Activated naive CD4-positive, alpha-beta T cell (primary cell): ENCODE data around the gene C1QTNF7.

ENCODE experiments used
- DNase-seq, 4 experiments: peaks; one replicate each; lab custom pipeline; 2025; lab: John Stamatoyannopoulos, UW

C1QTNF7 gene

GRCh38 chr4:15457406-15458201 lies 29.8 kb downstream of the C1QTNF7 start:
- DNase-seq, result no peak

- no peak for DNase-seq
These were observed 30.8 kb downstream of the C1QTNF7 start for GRCh38 chr4:15458616-15459015.

DNA sequence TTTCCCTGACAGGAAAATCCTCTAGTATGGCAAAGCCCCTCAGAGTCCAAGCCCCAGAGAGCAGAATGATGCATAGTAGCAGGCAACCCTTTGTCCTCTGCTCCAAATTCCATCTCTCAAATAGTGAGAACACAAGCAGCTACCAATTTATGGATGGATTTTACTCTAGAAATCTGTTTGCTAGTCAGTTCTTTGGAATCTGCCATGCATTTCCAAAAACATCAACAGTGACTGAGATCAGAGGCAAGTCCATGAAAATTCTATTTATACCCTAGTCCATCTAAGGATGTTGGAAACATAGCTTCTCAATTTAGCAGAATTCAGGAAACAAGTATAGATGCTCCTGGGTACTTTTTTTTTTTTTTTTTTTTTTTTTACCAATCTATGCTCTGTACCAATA lies 31.9 kb downstream of the C1QTNF7 start:
- no peak for DNase-seq

DNA sequence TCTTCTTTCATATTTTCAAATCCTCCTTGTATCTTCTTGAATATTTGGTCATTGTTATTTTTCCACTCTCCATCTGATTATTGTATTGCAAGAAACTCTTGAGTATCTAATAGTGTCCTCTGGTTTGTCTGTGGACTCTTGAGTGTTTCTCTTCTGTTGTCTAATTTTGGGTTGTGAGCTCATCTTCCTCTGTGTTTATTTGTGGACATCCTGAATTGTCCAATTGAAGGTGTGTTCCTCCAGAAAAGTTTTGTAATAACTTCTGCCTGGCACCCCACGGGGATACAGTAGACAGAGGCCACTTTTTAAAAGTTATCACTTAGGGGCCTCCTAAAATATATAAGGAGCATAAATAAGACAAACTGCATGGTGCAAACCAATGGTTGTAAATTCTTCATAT lies 38.8 kb downstream of the C1QTNF7 start:
- DNase-seq, result no peak

GRCh38 chr4:15469402-15470127 lies 41.7 kb downstream of the C1QTNF7 start, which contains the start of gene CC2D2A:
Gene CC2D2A, plus strand, starts transcription at chr4:15469882. Its CDS starts 6,051 bp downstream, at chr4:15475933.
- DNase-seq, result no peak

GRCh38 chr4:15470128-15470475 lies 42.3 kb downstream of the C1QTNF7 start:
- no peak for DNase-seq

- DNase-seq, result no peak
These were observed 48.6 kb downstream of the C1QTNF7 start for GRCh38 chr4:15476396-15476795.

DNA sequence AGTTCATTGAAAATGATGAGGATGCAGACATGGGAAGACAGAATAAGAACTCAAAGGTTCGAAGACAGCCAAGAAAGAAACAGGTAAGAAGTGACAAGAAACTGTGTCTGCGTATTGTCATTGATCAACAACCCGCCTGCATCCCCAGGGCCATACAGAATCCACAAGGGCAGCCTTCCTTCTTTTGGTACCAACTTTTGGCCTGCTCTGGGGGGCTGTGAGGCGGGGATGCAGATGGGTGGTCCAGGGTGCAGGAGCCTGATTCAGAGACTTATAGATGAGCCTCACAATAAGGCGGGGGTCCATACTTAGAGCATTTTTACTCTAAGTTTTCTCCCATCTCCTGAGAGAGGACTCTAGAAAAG lies 50.9 kb downstream of the C1QTNF7 start:
- DNase-seq, result no peak

DNA sequence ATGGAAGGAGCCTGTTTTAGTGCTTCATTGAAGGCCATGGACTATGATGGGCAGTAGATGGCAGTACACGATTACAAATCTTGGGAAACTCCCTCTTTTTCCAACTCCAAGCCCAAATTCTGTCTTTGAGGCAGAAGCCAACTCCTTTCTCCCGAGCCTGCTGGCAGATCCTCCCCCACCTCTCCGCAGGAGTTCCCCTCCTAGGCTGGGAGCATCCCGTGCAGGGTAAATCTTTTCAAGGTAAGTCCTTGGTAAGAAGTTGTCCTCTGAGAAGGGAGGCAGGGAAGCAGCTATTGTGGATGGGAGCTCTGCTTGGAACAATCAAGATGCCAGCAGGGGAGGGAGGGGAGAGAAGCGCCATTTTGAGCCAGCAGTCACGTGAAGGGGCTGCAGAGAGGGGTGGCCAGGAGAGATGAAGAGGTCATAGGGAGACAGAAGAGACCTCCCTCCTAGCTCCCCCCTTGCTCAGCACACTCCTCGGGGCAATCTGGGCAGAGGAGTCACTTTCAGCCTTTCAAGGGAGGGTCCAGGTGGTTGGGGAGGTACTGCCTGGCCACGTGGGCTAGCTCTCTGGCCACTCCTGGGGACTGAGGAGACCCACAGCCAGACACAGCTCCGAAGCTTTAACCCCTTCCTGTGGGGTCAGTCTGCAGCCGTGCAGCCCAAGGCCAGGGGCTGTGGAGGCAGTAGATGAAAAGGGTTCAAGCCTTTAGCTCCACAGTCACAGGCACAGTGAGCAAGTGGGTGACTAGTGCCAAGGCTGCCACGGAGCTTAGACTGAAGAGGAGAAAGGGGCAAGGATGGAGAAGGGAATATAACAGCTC lies 51.5 kb downstream of the C1QTNF7 start:
- no peak for DNase-seq

GRCh38 chr4:15479913-15480185 lies 52.0 kb downstream of the C1QTNF7 start:
- DNase-seq, result no peak

- no peak for DNase-seq
These were observed 54.3 kb downstream of the C1QTNF7 start for GRCh38 chr4:15481961-15482745.

- no peak for DNase-seq
These were observed 55.0 kb downstream of the C1QTNF7 start for GRCh38 chr4:15482842-15483241.

DNA sequence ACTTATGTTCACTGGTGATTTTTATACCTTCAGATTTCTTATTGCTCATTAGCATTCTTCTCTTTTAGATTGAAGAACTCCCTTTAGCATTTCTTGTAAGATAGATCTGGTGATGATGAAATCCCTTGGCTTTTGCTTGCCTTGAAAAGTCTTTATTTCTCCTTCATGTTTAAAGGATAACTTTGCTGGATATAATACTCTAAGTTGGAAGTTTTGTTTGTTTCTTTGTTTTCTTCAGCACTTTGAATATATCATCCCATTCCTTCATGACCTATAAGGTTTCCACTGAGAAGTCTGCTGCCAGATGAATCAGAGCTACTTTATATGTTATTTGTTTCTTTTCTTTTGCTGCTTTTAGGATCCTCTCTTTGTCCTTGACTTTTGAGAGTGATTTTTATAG lies 60.3 kb downstream of the C1QTNF7 start:
- no peak for DNase-seq

GRCh38 chr4:15488658-15489470 lies 61.0 kb downstream of the C1QTNF7 start:
- no peak for DNase-seq

DNA sequence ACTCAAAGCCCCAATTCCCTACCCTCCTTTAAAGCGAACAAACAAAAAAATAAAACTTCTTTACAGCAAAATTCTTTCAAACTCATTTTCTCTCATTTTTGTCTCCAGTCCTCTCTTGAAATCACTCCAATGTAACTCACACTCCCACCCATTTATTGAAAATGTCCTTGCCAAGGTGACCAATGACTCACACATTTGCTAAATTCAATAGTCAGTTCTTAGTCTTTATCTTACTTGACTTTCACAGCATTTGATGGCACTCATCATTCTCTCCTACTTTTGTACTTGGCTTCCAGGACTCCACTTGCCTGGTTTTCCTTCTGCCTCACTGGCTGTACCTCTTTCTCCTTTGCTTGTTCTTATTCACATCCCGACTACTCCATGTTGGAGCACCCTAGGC lies 61.7 kb downstream of the C1QTNF7 start:
- no peak for DNase-seq

DNA sequence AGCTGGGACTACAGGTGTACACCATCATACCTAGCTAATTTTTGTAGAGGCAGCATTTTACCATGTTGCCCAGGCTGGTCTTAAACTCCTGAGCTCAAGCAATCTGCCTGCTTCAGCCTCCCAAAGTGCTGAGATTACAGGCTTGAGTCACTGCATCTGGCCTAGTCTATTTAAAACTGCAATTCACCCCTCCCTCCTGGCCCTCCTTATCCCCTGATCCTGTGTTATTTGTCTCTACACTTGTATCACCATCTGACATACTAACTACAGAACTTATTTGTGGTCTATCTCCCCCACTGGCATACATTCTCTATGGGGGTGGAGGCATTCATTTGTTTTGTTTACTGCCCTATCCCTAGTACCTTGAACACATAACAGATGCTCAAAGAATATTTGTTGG lies 65.6 kb downstream of the C1QTNF7 start:
- no peak for DNase-seq

- no peak for DNase-seq
These were observed 67.8 kb downstream of the C1QTNF7 start for GRCh38 chr4:15495621-15496020.
